BJ (cell line): ENCODE measurements around the gene GALNT1. TPM values are rescaled to one million over a fixed set of nuclear protein-coding genes. Genes with fewer than 3 reads are reported as not detected.

Experiments used
- CTCF ChIA-PET: fragments of 350-600 bp; formaldehyde crosslinking; extraction: SDS; loops from one replicate; lab custom pipeline; 2021; ENCODE audit warnings: antibody characterized with exemption, inconsistent platforms; lab: Yijun Ruan, JAX
- POLR2A ChIA-PET: fragments of 300-600 bp; sonication (Branson Sonifier 250); formaldehyde crosslinking; extraction: SDS; loops from one replicate; lab custom pipeline; 2021; ENCODE audit warnings: antibody characterized with exemption; lab: Charles Lee
- DNase-seq: peaks from one replicate; pipeline ENCODE4 v3.0.0-alpha.2; 2011; ENCODE audit warnings: low read depth
- H3K27me3 ChIP-seq: 2 replicates; pipeline ENCODE4 v1.6.0; 2011; ENCODE audit warnings: low read length; ENCODE audit not compliant: control insufficient read depth, insufficient read depth
- H3K36me3 ChIP-seq: 2 replicates; pipeline ENCODE4 v1.5.1; 2011; ENCODE audit warnings: low read length; ENCODE audit not compliant: control insufficient read depth, insufficient read depth
- H3K4me3 ChIP-seq: 2 replicates; pipeline ENCODE4 v1.5.1; 2011; ENCODE audit warnings: low read depth, mild to moderate bottlenecking, control low read depth, low read length
- CTCF ChIP-seq: IDR thresholded peaks from 2 replicates; pipeline ENCODE4 v1.5.1; 2011; ENCODE audit warnings: low read depth, mild to moderate bottlenecking, control low read depth, inconsistent platforms, low read length, moderate library complexity; ENCODE audit not compliant: insufficient read depth
- polyA plus RNA-seq: library from polyadenylated mRNA; depleted of rRNA; stranded (reverse); fragments of >200 nt; gene quantifications from 2 replicates; pipeline ENCODE4 v1.2.3, GENCODE V29; 2011

Gene GALNT1
- polyA plus RNA-seq, 1 experiment: 23.3 TPM

GRCh38 chr18:35671966-35672603, 90.5 kb downstream of the GALNT1 start:
- no peaks in the 10 kb centered on the region for H3K27me3 ChIP-seq
- no peak for TF ChIP-seq CTCF
- no peak for DNase-seq
- ChIA-PET POLR2A (no interaction called here), CTCF (interaction anchor here (0.9 kb wide), 1 partner anchor 41 kb away, joined by 3 read pairs; no protein-coding TSS in a partner anchor)
- H3K36me3 ChIP-seq: no peaks in the 10 kb centered on the region
- H3K4me3 ChIP-seq: no peak overlapping the region

GRCh38 chr18:35672897-35673296, 91.4 kb downstream of the GALNT1 start:
- Histone ChIP-seq H3K27me3 (no peaks in the 10 kb centered on the region), H3K36me3 (no peaks in the 10 kb centered on the region), H3K4me3 (no peak overlapping the region)
- peak; percentile 9 for DNase-seq
- no peak for TF ChIP-seq CTCF
- ChIA-PET CTCF (interaction anchor here (0.9 kb wide), 1 partner anchor 40 kb away, joined by 3 read pairs; no protein-coding TSS in a partner anchor), POLR2A (no interaction called here)

GRCh38 chr18:35673682-35674081, 92.1 kb downstream of the GALNT1 start:
- Histone ChIP-seq H3K4me3 (no peak overlapping the region), H3K27me3 (no peaks in the 10 kb centered on the region), H3K36me3 (no peaks in the 10 kb centered on the region)
- DNase-seq: no peak
- CTCF ChIA-PET: interaction anchor here (0.6 kb wide), 1 partner anchor 291 kb away, joined by 3 read pairs; no protein-coding TSS in a partner anchor
- POLR2A ChIA-PET: no interaction called here
- no peak for TF ChIP-seq CTCF

GRCh38 chr18:35680139-35680551, 98.6 kb downstream of the GALNT1 start:
- ChIA-PET CTCF (no interaction called here), POLR2A (no interaction called here)
- H3K27me3 ChIP-seq: no peaks in the 10 kb centered on the region
- no peak for TF ChIP-seq CTCF
- H3K4me3 ChIP-seq: no peak overlapping the region
- no peak for DNase-seq
- H3K36me3 ChIP-seq: 0 out of 2 replicates have a peak, but pooled peaks cover 1% of the 10 kb centered on the region

DNA sequence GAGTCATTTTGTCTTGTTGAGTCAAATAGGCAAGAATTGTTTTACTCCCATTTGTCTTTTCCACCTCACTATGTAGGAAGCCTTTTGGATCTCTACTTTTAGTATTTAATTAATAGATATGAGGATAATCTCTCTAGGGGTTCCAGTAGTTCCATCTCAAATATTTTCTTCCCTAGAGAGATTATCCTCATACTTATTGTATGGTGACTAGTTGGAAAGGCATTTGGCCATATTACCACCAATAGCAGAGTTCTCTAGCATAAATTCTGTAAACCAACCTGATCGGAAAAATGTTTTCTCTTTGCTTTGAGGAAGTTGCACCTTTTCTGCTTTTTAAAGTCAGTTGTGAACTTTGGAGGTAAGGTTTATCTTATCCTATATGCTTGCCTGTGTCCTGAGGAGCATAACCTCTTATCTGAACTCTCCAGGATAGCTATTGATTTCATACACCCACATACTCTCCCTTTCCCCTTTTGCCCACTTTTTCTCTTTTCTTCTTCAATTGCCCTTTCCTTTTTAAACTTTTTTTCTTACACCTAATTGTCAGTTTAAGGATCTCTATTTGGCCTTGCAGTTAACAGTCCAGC, 100.8 kb downstream of the GALNT1 start:
- no peak for DNase-seq
- ChIA-PET CTCF (interaction anchor here (1.2 kb wide), 1 partner anchor 20 kb away, joined by 3 read pairs; no protein-coding TSS in a partner anchor), POLR2A (interaction anchor here (0.6 kb wide), 1 partner anchor 1047 kb away, joined by 3 read pairs; no protein-coding TSS in a partner anchor)
- 0 out of 2 replicates have a peak, but pooled peaks cover 1% of the 10 kb centered on the region for H3K36me3 ChIP-seq
- no peak for TF ChIP-seq CTCF
- no peak overlapping the region for H3K4me3 ChIP-seq
- no peaks in the 10 kb centered on the region for H3K27me3 ChIP-seq
